Panc1 (cell line): ENCODE data around the gene B4GALT7.
"Not testable (repeated sequence)": the region's sequence is repeated elsewhere in the genome, so short reads cannot be mapped to it uniquely, and the experiment has no call there.

Experiments
- POLR2AphosphoS5 ChIP-seq: IDR thresholded peaks from 2 replicates; pipeline ENCODE4 v1.6.1; 2012; ENCODE audit warnings: mild to moderate bottlenecking, low read depth, low read length, moderate library complexity
- SIN3A ChIP-seq: IDR thresholded peaks from 2 replicates; pipeline ENCODE4 v1.6.1; 2012; ENCODE audit warnings: low read depth, mild to moderate bottlenecking, low read length, moderate library complexity, borderline replicate concordance; ENCODE audit not compliant: insufficient read depth
- TF ChIP-seq, protein P1 (sequence below): fragments of 450-650 bp; IDR thresholded peaks from 2 replicates; pipeline ENCODE4 v1.5.1; 2017; ENCODE audit warnings: mild to moderate bottlenecking

- TF ChIP-seq, protein P1, sequence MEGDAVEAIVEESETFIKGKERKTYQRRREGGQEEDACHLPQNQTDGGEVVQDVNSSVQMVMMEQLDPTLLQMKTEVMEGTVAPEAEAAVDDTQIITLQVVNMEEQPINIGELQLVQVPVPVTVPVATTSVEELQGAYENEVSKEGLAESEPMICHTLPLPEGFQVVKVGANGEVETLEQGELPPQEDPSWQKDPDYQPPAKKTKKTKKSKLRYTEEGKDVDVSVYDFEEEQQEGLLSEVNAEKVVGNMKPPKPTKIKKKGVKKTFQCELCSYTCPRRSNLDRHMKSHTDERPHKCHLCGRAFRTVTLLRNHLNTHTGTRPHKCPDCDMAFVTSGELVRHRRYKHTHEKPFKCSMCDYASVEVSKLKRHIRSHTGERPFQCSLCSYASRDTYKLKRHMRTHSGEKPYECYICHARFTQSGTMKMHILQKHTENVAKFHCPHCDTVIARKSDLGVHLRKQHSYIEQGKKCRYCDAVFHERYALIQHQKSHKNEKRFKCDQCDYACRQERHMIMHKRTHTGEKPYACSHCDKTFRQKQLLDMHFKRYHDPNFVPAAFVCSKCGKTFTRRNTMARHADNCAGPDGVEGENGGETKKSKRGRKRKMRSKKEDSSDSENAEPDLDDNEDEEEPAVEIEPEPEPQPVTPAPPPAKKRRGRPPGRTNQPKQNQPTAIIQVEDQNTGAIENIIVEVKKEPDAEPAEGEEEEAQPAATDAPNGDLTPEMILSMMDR: not testable (repeated sequence)
- not testable (repeated sequence) for TF ChIP-seq SIN3A, POLR2AphosphoS5
These were observed 30.3 kb downstream of the B4GALT7 start for GRCh38 chr5:177630186-177630585.
